Gastroesophageal sphincter (tissue), 4 donors: Measurements from ENCODE around the gene CRYBA2. TPM values are rescaled to one million over a fixed set of nuclear protein-coding genes. Genes with fewer than 3 reads are reported as not detected.

Source experiments
- ATAC-seq: fragments of 150-250 bp; one replicate; pipeline ENCODE4 v1.9.1; 2016; ENCODE audit warnings: mild to moderate bottlenecking, moderate library complexity
- H3K27ac ChIP-seq, 4 donors: fragments of 200-600 bp; sonication (generic) in 3 of 4; 1 replicate in 3 of 4; 2 replicates in 1 of 4; pipeline ENCODE4 v1.5.1; 2016 to 2019
- H3K27me3 ChIP-seq: fragments of 200-600 bp; sonication (generic); one replicate; pipeline ENCODE4 v1.5.1; 2019
- H3K36me3 ChIP-seq, 2 donors: fragments of 200-600 bp; sonication (generic); one replicate each; pipeline ENCODE4 v1.5.1; 2019; ENCODE audit warnings: control low read depth in 1 of 2
- H3K4me1 ChIP-seq, 3 donors: fragments of 200-600 bp; sonication (generic); 1 replicate in 2 of 3; 2 replicates in 1 of 3; pipeline ENCODE4 v1.5.1; 2016 to 2019; ENCODE audit warnings: control low read depth in 2 of 3
- H3K4me3 ChIP-seq, 2 donors: fragments of 200-600 bp; sonication (generic); one replicate each; pipeline ENCODE4 v1.5.1; 2019; ENCODE audit warnings: mild to moderate bottlenecking in 1 of 2, moderate library complexity in 1 of 2
- H3K9me3 ChIP-seq, 3 donors: fragments of 200-600 bp; sonication (generic); one replicate each; pipeline ENCODE4 v1.5.1; 2017 to 2019; ENCODE audit warnings: control low read depth in 2 of 3
- EP300 ChIP-seq: sonication (generic); formaldehyde crosslinking; IDR thresholded peaks from one replicate; pipeline ENCODE4 v1.6.1; 2017; ENCODE audit warnings: antibody characterized with exemption, mild to moderate bottlenecking
- POLR2A ChIP-seq, 2 donors: fragments of 450-650 bp; IDR thresholded peaks; one replicate each; pipeline ENCODE4 v1.6.1; 2017; ENCODE audit warnings: antibody characterized with exemption in 2 of 2, mild to moderate bottlenecking in 2 of 2, moderate library complexity in 1 of 2
- POLR2AphosphoS5 ChIP-seq: sonication (generic); formaldehyde crosslinking; IDR thresholded peaks from one replicate; pipeline ENCODE4 v1.6.1; 2017; ENCODE audit warnings: antibody characterized with exemption
- WGBS, 2 donors: methylation state at CpG; one replicate each; pipeline ENCODE4 v1.1.5; 2018; ENCODE audit warnings: low coverage in 1 of 2; 5-methylcytosine and 5-hydroxymethylcytosine counted together
- total RNA-seq, 4 donors: library from RNA; depleted of rRNA; stranded (reverse); fragments of >200 nt; gene quantifications; one replicate each; pipeline ENCODE4 v1.1.0, GENCODE V29; 2016
- TF ChIP-seq, protein P1 (sequence below), 4 experiments: fragments of 200-600 bp in 2 of 4; fragments of 450-650 bp in 2 of 4; sonication (generic) in 1 of 4; IDR thresholded peaks; one replicate each; pipeline ENCODE4 v1.5.1; 2017 to 2019; ENCODE audit warnings: antibody characterized with exemption in 4 of 4, mild to moderate bottlenecking in 2 of 4, moderate library complexity in 2 of 4

Gene CRYBA2
- total RNA-seq, 4 donors from 2014 or later, result not detected

DNA sequence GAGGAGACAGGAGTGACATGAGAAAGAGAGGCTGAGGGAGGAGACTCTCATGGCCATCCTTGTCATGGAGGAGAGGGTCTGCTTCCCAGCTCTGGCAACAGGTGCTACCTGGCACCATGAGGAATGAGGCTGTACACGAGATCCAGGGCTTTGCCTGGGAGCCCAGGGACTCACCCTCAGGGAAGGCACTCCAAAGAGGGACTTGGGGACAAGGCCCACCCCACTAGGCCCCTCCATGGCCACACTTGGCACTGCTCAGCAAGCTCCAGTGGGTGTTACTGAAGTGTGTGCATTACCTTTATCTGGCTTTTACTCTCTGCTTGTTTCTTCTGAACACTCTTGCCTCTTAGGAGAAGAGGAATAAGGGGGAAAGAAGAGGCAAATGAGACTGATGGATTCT lies 45.4 kb upstream of the CRYBA2 start:
- no peak overlapping the region for H3K27ac ChIP-seq
- H3K36me3 ChIP-seq, result no peaks in the 10 kb centered on the region
- H3K27me3 ChIP-seq, result peaks cover 79% of the 10 kb centered on the region
- H3K4me3 ChIP-seq, result no peak overlapping the region
- no peak for TF ChIP-seq EP300
- TF ChIP-seq POLR2A (IDR thresholded peaks at IDR 0.05), result no peak
- TF ChIP-seq, protein P1, sequence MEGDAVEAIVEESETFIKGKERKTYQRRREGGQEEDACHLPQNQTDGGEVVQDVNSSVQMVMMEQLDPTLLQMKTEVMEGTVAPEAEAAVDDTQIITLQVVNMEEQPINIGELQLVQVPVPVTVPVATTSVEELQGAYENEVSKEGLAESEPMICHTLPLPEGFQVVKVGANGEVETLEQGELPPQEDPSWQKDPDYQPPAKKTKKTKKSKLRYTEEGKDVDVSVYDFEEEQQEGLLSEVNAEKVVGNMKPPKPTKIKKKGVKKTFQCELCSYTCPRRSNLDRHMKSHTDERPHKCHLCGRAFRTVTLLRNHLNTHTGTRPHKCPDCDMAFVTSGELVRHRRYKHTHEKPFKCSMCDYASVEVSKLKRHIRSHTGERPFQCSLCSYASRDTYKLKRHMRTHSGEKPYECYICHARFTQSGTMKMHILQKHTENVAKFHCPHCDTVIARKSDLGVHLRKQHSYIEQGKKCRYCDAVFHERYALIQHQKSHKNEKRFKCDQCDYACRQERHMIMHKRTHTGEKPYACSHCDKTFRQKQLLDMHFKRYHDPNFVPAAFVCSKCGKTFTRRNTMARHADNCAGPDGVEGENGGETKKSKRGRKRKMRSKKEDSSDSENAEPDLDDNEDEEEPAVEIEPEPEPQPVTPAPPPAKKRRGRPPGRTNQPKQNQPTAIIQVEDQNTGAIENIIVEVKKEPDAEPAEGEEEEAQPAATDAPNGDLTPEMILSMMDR (IDR thresholded peaks at IDR 0.05), result no peak
- no peak for TF ChIP-seq POLR2AphosphoS5
- 0% methylated on average over 1 of the region's 1 CpG; no CpG with 5 or more reads in 1 of the 2 donors for WGBS, 2 donors
- no peak for ATAC-seq
- no peaks in the 10 kb centered on the region for H3K9me3 ChIP-seq
- H3K4me1 ChIP-seq, result no peaks in the 10 kb centered on the region

DNA sequence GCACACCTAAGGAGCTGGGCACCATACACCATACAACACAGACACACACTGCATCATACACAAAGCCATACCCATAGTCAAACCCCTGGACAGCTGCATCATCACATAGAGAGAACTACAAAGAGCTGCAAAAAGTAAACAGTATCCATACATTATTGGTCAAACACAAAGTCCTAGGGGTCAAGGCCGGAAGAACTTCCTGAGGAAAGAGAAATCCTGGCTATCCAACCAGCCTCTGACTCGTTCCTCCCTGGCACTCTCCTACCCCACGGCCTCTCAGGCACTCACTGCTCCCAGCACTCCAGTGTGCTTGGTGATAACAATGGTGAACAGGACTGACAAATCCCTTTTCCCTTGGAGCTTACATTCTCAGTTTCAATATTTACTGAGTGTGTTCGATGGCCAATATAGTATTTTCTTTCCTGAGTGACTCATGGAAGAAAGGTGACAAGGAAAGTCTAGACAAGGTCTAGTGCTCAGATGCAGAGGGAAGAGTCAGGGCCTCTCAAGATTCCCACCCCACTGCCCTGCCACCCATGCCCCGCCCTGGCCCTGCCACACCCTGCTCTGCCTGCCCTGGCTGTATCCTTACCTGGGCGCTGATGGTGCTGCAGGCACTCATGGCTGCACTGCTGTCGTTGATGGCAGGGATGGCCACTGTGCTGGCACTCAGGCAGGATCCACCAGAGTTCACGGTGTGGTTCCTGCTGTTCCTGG lies 44.7 kb upstream of the CRYBA2 start:
- WGBS, 2 donors, result 43 to 56% methylated on average over 3 to 6 of the region's 8 CpGs
- ATAC-seq, result no peak
- TF ChIP-seq, protein P1 (IDR thresholded peaks at IDR 0.05), result no peak
- no peak for TF ChIP-seq POLR2A (IDR thresholded peaks at IDR 0.05)

DNA sequence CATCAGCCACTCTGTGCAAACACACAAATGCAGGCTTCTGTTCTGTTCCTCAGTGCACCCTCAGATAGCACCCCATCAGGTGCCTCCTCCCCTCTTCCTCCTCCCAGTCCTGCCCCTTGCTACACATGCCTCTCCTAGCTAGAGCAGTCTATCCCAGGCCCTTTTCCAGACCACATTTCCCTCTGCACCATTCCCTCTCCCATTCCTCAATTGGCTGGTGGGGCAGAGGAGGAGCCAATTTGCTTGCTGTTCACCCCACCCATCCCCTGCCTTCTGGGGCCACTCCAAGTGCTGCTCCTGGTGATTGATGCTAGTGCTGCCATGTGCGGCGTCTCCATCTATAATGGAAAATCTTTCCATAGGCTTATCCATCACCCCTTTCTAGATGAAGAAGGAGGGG lies 42.7 kb upstream of the CRYBA2 start:
- H3K27me3 ChIP-seq, result peaks cover 79% of the 10 kb centered on the region
- H3K27ac ChIP-seq, result no peak overlapping the region
- TF ChIP-seq EP300 (no peak), POLR2AphosphoS5 (no peak), POLR2A (IDR thresholded peaks at IDR 0.05) (no peak)
- TF ChIP-seq, protein P1 (IDR thresholded peaks at IDR 0.05), result no peak
- no peaks in the 10 kb centered on the region for H3K4me1 ChIP-seq
- H3K9me3 ChIP-seq, result no peaks in the 10 kb centered on the region
- WGBS, 2 donors, result 53 to 60% methylated on average over 2 of the region's 2 CpGs
- H3K4me3 ChIP-seq, result no peak overlapping the region
- ATAC-seq, result no peak
- no peaks in the 10 kb centered on the region for H3K36me3 ChIP-seq

More for the DNA sequence above, 44.7 kb upstream of the CRYBA2 start:
- Histone ChIP-seq H3K4me3 (no peak overlapping the region), H3K27ac (no peak overlapping the region), H3K36me3 (no peaks in the 10 kb centered on the region), H3K27me3 (peaks cover 79% of the 10 kb centered on the region), H3K4me1 (no peaks in the 10 kb centered on the region), H3K9me3 (no peaks in the 10 kb centered on the region)

DNA sequence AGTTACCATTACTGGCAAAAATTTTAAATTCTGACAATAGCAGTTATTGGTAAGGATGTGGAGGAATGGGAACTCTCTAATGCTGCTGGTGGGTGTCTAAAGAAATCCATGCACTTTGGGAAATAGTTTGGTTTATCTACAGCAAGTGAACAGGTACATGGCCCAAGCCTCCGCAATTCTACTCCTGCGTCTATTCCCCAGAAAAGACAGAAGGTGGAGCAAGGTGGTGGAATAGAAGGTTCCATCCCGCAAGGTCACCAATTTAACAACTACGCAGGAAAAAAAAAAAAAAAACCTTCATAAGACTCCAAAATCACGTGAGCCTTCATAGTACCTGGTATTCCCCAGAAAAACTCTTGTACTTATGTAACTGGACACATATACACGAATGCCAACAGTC lies 41.6 kb upstream of the CRYBA2 start:
- no peaks in the 10 kb centered on the region for H3K9me3 ChIP-seq
- no peaks in the 10 kb centered on the region for H3K36me3 ChIP-seq
- no peak for ATAC-seq
- peaks cover 79% of the 10 kb centered on the region for H3K27me3 ChIP-seq
- no peaks in the 10 kb centered on the region for H3K4me1 ChIP-seq
- no peak overlapping the region for H3K27ac ChIP-seq
- TF ChIP-seq POLR2AphosphoS5, result no peak
- TF ChIP-seq EP300, result no peak
- no peak for TF ChIP-seq POLR2A (IDR thresholded peaks at IDR 0.05)
- TF ChIP-seq, protein P1 (IDR thresholded peaks at IDR 0.05), result no peak
- 36 to 49% methylated on average over 6 of the region's 6 CpGs for WGBS, 2 donors
- H3K4me3 ChIP-seq, result no peak overlapping the region

DNA sequence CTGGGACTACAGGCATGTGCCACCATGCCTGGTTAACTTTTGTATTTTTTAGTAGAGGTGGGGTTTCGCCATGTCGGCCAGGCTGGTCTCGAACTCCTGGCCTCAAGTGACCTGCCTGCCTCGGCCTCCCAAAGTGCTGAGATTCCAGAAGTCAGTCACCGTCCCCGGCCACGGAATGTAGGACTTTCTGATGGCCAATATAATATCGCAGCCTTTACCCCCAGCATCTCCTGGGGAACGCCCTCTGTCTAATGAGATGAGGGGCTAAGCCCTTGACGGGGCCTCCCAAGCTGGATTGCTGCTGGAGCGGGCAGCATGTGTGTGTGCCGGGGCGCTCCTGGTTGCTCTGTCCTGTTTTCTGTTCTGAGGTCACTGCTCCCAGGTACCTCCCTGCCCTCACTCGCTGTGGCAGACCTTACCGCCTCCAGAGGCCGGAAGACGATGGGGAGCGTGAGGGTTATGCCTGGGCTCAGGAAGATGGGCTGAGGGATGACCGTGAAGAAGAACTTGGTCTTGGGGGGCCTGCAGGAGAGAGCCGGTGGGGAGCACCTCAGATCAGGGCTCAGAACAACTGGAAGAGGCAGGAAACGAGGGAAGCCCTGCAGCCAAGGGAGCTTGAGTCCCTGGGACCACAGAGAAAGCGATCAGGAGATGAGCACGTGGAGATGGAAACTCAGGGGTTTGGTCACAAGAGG lies 39.0 kb upstream of the CRYBA2 start:
- no peaks in the 10 kb centered on the region for H3K4me1 ChIP-seq
- TF ChIP-seq, protein P1 (IDR thresholded peaks at IDR 0.05), result no peak
- no peak for TF ChIP-seq POLR2A (IDR thresholded peaks at IDR 0.05)
- no peak for TF ChIP-seq POLR2AphosphoS5
- TF ChIP-seq EP300, result no peak
- H3K27me3 ChIP-seq, result peaks cover 77% of the 10 kb centered on the region
- no peaks in the 10 kb centered on the region for H3K36me3 ChIP-seq
- H3K4me3 ChIP-seq, result no peak overlapping the region
- ATAC-seq, result no peak
- no peak overlapping the region for H3K27ac ChIP-seq
- 40 to 71% methylated on average over 1 to 7 of the region's 23 CpGs for WGBS, 2 donors
- H3K9me3 ChIP-seq, result no peaks in the 10 kb centered on the region
